SK-N-SH treated with all-trans-retinoic acid at 6 μM for 48 hours (cell line): ENCODE results near the gene TMEM250.

Experiments
- CSDC2 ChIP-seq: fragments of 250-450 bp; sonication (Bioruptor Pico); IDR thresholded peaks from 2 replicates; pipeline ENCODE4 v1.5.0; 2020; ENCODE audit warnings: mild to moderate bottlenecking, moderate library complexity
- ESRRG ChIP-seq: fragments of 250-450 bp; sonication (Bioruptor Pico); IDR thresholded peaks from 2 replicates; pipeline ENCODE4 v1.6.1; 2021; ENCODE audit warnings: mild to moderate bottlenecking
- GLIS3 ChIP-seq: fragments of 250-450 bp; sonication (Bioruptor Pico); IDR thresholded peaks from 2 replicates; pipeline ENCODE4 v1.5.0; 2020; ENCODE audit warnings: mild to moderate bottlenecking, moderate library complexity
- ISL1 ChIP-seq: fragments of 250-450 bp; sonication (Bioruptor Pico); IDR thresholded peaks from 2 replicates; pipeline ENCODE4 v2.1.2; 2022; ENCODE audit warnings: mild to moderate bottlenecking, moderate library complexity
- OSR1 ChIP-seq: fragments of 250-450 bp; sonication (Bioruptor Pico); IDR thresholded peaks from 2 replicates; pipeline ENCODE4 v1.8.0; 2022; ENCODE audit warnings: moderate library complexity, mild to moderate bottlenecking, inconsistent platforms
- PPARA ChIP-seq: fragments of 250-450 bp; sonication (Bioruptor Pico); IDR thresholded peaks from 2 replicates; pipeline ENCODE4 v1.5.0; 2020; ENCODE audit warnings: mild to moderate bottlenecking, borderline replicate concordance
- SNAI2 ChIP-seq: fragments of 250-450 bp; sonication (Bioruptor Pico); IDR thresholded peaks from 2 replicates; pipeline ENCODE4 v1.5.0; 2020; ENCODE audit warnings: mild to moderate bottlenecking, moderate library complexity
- ZFP3 ChIP-seq: fragments of 250-450 bp; sonication (Bioruptor Pico); IDR thresholded peaks from 2 replicates; pipeline ENCODE4 v1.5.0; 2020; ENCODE audit warnings: mild to moderate bottlenecking, moderate library complexity
- ZFP30 ChIP-seq: fragments of 450-650 bp; formaldehyde crosslinking; IDR thresholded peaks from 2 replicates; pipeline ENCODE4 v1.5.0; 2022; ENCODE audit warnings: mild to moderate bottlenecking, moderate library complexity
- ZNF565 ChIP-seq: fragments of 450-650 bp; formaldehyde crosslinking; conservative IDR thresholded peaks from 2 replicates; pipeline ENCODE4 v1.5.0; 2020; ENCODE audit warnings: low read depth, mild to moderate bottlenecking, moderate library complexity
- ZNF70 ChIP-seq: fragments of 450-650 bp; formaldehyde crosslinking; IDR thresholded peaks from 2 replicates; pipeline ENCODE4 v1.5.0; 2020; ENCODE audit warnings: mild to moderate bottlenecking, moderate library complexity
- TF ChIP-seq, protein P1 (sequence below): fragments of 250-450 bp; sonication (Bioruptor Pico); IDR thresholded peaks from 2 replicates; pipeline ENCODE4 v1.8.0; 2020; ENCODE audit warnings: mild to moderate bottlenecking, moderate library complexity, borderline replicate concordance

DNA sequence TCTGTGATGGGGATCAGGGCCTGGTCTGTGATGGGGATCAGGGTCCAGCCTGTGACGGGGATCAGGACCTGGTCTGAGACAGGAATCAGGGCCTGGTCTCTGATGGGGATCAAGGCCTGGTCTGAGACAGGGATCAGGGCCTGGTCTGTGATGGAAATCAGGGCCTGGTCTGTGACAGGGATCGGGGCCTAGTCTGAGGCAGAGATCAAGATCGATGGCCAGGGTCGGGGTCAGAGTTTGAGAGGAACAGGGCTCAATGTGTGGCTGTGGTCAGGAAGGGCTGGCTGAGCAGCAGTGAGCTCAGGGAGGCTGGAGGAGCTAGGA lies 33.8 kb upstream of the TMEM250 start:
- TF ChIP-seq ZFP30 (CRISPR knock-in tag) = no peak
- TF ChIP-seq, protein P1, sequence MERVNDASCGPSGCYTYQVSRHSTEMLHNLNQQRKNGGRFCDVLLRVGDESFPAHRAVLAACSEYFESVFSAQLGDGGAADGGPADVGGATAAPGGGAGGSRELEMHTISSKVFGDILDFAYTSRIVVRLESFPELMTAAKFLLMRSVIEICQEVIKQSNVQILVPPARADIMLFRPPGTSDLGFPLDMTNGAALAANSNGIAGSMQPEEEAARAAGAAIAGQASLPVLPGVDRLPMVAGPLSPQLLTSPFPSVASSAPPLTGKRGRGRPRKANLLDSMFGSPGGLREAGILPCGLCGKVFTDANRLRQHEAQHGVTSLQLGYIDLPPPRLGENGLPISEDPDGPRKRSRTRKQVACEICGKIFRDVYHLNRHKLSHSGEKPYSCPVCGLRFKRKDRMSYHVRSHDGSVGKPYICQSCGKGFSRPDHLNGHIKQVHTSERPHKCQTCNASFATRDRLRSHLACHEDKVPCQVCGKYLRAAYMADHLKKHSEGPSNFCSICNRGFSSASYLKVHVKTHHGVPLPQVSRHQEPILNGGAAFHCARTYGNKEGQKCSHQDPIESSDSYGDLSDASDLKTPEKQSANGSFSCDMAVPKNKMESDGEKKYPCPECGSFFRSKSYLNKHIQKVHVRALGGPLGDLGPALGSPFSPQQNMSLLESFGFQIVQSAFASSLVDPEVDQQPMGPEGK (CRISPR knock-in tag) = no peak
- TF ChIP-seq ZFP3 (CRISPR knock-in tag) = no peak
- TF ChIP-seq OSR1 (CRISPR knock-in tag) = no peak
- TF ChIP-seq ESRRG (CRISPR knock-in tag) = no peak
- TF ChIP-seq PPARA = no peak
- no peak for TF ChIP-seq ISL1 (CRISPR knock-in tag)
- no peak for TF ChIP-seq ZNF70 (CRISPR knock-in tag)
- TF ChIP-seq ZNF565 = no peak
- no peak for TF ChIP-seq CSDC2 (CRISPR knock-in tag)
- no peak for TF ChIP-seq SNAI2 (CRISPR knock-in tag)
- no peak for TF ChIP-seq GLIS3 (CRISPR knock-in tag)
